NT2/D1 (cell line): Measurements from ENCODE around the gene HOXA6.

Source experiments
- DNase-seq: peaks from one replicate; pipeline ENCODE4 v3.0.0-alpha.2; 2011; ENCODE audit warnings: low read depth, low spot score
- H3K27me3 ChIP-seq: 2 replicates; pipeline ENCODE4 v1.6.0; 2011; ENCODE audit warnings: mild to moderate bottlenecking; ENCODE audit not compliant: insufficient read length, insufficient read depth
- H3K36me3 ChIP-seq: 2 replicates; pipeline ENCODE4 v1.6.1; 2011; ENCODE audit warnings: mild to moderate bottlenecking, low read length, mixed read lengths; ENCODE audit not compliant: insufficient read depth, insufficient read length
- H3K4me1 ChIP-seq: 2 replicates; pipeline ENCODE4 v1.5.1; 2011; ENCODE audit not compliant: insufficient read depth, insufficient read length
- H3K4me3 ChIP-seq: 2 replicates; pipeline ENCODE4 v1.5.1; 2011; ENCODE audit warnings: low read depth; ENCODE audit not compliant: insufficient read length
- H3K9ac ChIP-seq: 2 replicates; pipeline ENCODE4 v1.6.0; 2011; ENCODE audit warnings: low read depth; ENCODE audit not compliant: insufficient read length
- H3K9me3 ChIP-seq: 2 replicates; pipeline ENCODE4 v1.5.1; 2011; ENCODE audit warnings: mild to moderate bottlenecking, low read length; ENCODE audit not compliant: insufficient read depth
- SUZ12 ChIP-seq: IDR thresholded peaks from 2 replicates; pipeline ENCODE4 v1.6.1; 2011; ENCODE audit not compliant: insufficient read length, insufficient read depth; ENCODE audit errors: extremely low read depth
- YY1 ChIP-seq: IDR thresholded peaks from 2 replicates; pipeline ENCODE4 v1.6.1; 2011; ENCODE audit not compliant: insufficient read length, insufficient read depth
- ZNF274 ChIP-seq: IDR thresholded peaks from 2 replicates; pipeline ENCODE4 v1.6.1; 2011; ENCODE audit warnings: mild to moderate bottlenecking, low read depth, low read length

Gene HOXA6

DNA sequence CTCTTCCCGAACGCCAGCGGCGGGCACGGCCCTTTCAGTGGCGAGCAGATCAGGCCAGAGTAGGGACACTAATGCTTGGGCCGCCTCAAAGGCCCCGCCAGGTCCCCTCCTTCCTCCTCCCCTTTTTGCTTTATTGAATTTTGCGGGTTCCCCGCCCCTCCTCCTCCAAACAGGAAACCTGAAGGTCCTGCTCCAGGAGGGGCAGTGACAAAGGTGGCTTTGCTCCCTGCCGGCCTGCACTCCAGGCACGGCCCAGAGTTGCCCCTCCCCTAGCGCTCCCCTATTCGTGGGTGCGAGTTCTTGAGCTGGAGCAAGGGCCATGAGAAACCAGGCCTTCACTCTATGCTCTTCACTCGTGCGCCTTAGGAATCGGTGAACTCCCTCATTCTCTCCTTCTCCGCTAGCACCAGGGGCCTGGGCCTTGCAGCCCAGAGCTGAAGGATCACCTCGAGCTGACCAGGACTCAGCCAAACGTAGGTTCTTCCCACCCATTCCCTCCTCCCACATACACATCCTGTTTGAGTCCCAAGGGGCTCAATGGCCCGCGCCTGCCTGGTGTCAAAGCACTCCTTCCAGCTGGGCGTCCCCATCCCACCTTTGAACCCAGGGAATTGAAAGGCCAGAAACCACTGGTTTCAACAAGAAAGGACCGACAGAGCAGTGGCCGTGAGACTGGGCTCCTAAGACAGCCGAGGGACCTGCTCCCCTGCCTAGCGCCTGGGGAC, 619 bp upstream of the HOXA6 start:
- TF ChIP-seq SUZ12: no peak
- no peak for TF ChIP-seq YY1
- no peak for TF ChIP-seq ZNF274
- Histone ChIP-seq H3K4me1 (peaks cover 3% of the 10 kb centered on the region), H3K36me3 (no peaks in the 10 kb centered on the region), H3K4me3 (no peak overlapping the region), H3K27me3 (peaks cover 99% of the 10 kb centered on the region), H3K9ac (peak overlapping the region; percentile 21), H3K9me3 (no peaks in the 10 kb centered on the region; the same call in 1 of the 2 replicates)
- no peak for DNase-seq

DNA sequence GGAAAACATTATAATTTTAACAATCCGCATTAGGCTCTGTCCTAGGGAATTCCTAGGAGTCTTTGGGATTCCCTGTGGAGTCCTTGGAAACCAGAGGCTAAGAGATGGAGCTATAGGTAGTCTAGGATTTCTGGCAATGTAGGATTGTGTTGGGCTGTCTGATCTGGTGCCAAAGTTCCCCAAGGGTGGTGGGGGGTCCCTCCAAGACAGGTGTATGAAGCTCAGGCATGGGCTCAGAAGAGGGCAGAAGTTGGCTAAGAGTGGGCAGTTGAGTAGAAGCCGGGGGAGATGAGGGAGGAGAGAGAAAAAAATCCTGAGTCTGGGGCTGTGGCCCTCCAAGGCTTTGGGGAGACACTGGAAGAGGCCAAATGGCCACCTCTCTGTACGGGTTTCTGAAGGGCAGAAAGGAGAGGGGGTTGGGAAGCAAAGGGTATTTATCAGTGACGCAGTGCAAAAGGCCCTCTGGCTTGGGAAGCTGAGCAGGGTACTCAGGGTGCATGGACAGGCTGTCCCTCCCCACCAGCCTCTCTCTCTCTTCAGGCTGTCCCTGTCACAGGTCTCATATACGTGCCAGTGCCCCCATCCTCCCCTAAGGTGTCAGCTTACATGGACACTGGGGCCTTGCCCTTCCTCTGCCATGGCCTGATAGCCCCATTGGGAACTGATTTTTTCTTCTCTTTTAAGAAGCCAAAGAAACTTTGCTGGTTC, 929 bp downstream of the HOXA6 start:
- Histone ChIP-seq H3K9me3 (no peaks in the 10 kb centered on the region; the same call in 1 of the 2 replicates), H3K9ac (no peak overlapping the region), H3K4me1 (peaks cover 3% of the 10 kb centered on the region), H3K4me3 (no peak overlapping the region), H3K36me3 (no peaks in the 10 kb centered on the region), H3K27me3 (peaks cover 99% of the 10 kb centered on the region)
- TF ChIP-seq SUZ12 (no peak), YY1 (no peak), ZNF274 (no peak)
- no peak for DNase-seq

- Histone ChIP-seq H3K4me3 (no peak overlapping the region), H3K27me3 (peaks cover 99% of the 10 kb centered on the region)
Observed at GRCh38 chr7:27145914-27146412, 1.6 kb downstream of the HOXA6 start.

DNA sequence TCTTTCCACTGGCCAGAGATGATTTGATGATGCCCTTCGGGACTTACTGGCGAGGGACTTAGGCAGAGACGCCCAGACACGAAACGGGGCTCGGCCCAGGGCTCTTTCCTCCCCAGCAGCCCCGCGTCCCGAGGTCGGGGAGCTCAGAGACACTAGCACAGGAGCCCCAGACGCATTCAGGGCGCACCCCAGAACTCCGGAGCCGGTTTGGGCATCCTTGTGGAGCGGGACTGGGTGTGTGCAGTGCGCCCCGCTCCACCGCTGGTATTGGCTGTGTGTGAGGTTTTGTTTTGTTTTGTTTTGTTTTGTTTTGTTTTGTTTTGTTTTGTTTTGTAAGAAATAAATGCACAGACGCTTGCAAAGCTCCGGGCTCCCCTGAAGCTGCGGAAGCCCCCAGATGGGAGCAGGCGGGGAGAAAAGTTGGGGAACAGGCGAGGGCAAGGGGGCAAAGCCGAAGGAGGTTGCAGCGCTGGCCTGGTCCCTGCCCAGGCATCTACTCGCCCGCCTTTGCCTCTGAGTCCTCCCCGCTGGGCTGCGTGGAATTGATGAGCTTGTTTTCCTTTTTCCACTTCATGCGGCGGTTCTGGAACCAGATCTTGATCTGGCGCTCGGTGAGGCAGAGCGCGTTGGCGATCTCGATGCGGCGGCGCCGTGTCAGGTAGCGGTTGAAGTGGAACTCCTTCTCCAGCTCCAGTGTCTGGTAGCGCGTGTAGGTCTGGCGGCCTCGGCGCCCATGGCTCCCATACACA, 2.2 kb downstream of the HOXA6 start:
- DNase-seq: no peak
- no peaks in the 10 kb centered on the region for H3K36me3 ChIP-seq
- no peak overlapping the region for H3K4me3 ChIP-seq
- H3K9ac ChIP-seq: no peak overlapping the region
- TF ChIP-seq YY1: no peak
- no peak for TF ChIP-seq SUZ12
- no peak for TF ChIP-seq ZNF274
- H3K4me1 ChIP-seq: no peaks in the 10 kb centered on the region
- no peaks in the 10 kb centered on the region; the same call in 1 of the 2 replicates for H3K9me3 ChIP-seq
- H3K27me3 ChIP-seq: peaks cover 99% of the 10 kb centered on the region

More at GRCh38 chr7:27145914-27146412, 1.6 kb downstream of the HOXA6 start:
- Histone ChIP-seq H3K9me3 (no peaks in the 10 kb centered on the region; the same call in 1 of the 2 replicates), H3K36me3 (no peaks in the 10 kb centered on the region), H3K4me1 (no peaks in the 10 kb centered on the region), H3K9ac (no peak overlapping the region)
- no peak for DNase-seq
- TF ChIP-seq ZNF274 (no peak), YY1 (no peak), SUZ12 (no peak)

DNA sequence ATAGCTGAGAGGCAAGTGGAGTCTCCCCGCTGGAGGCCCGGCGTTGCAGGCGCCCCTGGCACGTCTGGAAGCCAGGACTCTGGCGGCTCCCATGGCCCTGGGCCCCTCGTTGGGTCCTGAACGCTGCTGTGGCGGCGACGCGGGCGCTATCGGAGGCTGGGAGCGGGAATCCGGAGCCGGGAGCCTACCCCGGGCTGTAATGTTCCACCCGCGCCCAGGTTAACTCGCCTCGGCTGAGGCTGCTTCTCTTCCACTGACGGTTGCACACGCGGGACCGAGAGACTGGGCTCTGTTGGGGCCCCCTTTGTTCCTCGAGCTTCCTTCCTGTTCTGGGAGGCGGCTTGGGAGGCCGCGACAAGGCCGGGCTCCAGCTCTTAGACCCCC, 2.8 kb downstream of the HOXA6 start:
- no peak for DNase-seq
- no peaks in the 10 kb centered on the region for H3K4me1 ChIP-seq
- H3K9ac ChIP-seq: no peak overlapping the region
- no peak overlapping the region for H3K4me3 ChIP-seq
- H3K27me3 ChIP-seq: peaks cover 99% of the 10 kb centered on the region
- no peak for TF ChIP-seq YY1
- H3K9me3 ChIP-seq: no peaks in the 10 kb centered on the region; the same call in 1 of the 2 replicates
- no peaks in the 10 kb centered on the region for H3K36me3 ChIP-seq

DNA sequence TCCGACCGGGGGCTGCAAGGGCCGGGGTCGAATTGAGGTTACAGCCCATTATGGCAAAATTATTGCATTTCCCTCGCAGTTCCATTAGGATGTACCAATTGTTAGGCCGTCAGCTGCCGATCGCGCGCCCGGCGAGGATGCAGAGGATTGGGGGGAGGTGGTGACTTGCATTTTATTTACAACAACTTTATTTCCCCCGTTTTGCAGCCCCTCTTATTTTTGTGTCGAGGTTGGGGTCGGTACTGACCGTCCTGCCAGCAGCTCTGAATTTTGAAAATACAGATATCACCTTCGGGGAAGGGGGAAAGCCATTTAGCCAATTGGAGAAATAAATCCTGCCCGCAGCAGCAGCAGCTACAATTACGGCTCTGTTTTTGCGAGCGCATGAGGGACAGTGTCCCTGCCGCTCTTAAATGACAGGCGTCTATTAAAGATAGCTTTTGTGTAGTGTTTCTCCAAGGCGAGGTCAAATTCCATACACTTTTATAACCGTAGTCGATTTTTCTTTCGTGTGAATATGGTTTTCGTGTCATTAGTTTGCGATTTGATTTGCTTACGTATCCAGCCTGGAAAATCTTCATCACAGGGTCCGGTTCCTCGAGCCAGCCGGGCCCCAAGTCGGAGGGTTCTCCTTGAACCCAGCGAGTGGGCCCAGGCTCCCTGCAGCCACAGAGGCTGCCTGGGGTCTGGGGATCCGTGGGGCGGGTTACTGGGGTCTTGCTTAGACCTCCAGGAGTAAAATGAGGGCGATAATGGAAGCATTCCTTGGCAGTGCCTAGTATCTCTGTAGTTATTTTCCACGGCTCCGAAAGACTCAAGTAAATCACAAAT, 3.4 kb downstream of the HOXA6 start:
- no peak overlapping the region for H3K4me3 ChIP-seq
- no peaks in the 10 kb centered on the region for H3K4me1 ChIP-seq
- DNase-seq: no peak
- TF ChIP-seq SUZ12: no peak
- H3K27me3 ChIP-seq: peaks cover 99% of the 10 kb centered on the region
- no peak overlapping the region for H3K9ac ChIP-seq
- H3K9me3 ChIP-seq: no peaks in the 10 kb centered on the region; the same call in 1 of the 2 replicates
- H3K36me3 ChIP-seq: no peaks in the 10 kb centered on the region
